ENCODE measurements around the gene ALX3.

GRCh38 chr1:110048923-110049601 is 21.4 kb downstream of the ALX3 start:
- TF ChIP-seq EZH2 (IDR thresholded peaks at IDR 0.05; ENCODE audit: low read length) (no peak), CTCF (optimal IDR thresholded peaks at IDR 0.05 in 1 of 3, IDR thresholded peaks at IDR 0.05 in 1 of 3, conservative IDR thresholded peaks at IDR 0.05 in 1 of 3; ENCODE audit: extremely low read depth in 1 of 3, insufficient read depth in 2 of 3, low read length in 3 of 3) (no peak)

Data from keratinocyte (primary cell).